ENCODE results near the gene GRHL1. TPM values are rescaled to one million over a fixed set of nuclear protein-coding genes. Genes with fewer than 3 reads are reported as not detected.
A peak's percentile ranks its signal among the peaks of the same experiment; 100 is the strongest.

GRHL1 gene
- total and polyA plus RNA-seq, 9 of the 15 experiments (the other 6 are each of a cell fraction or from before 2014, with no cell fraction given), result 1.7 to 6.1 (median 4.7) TPM

DNA sequence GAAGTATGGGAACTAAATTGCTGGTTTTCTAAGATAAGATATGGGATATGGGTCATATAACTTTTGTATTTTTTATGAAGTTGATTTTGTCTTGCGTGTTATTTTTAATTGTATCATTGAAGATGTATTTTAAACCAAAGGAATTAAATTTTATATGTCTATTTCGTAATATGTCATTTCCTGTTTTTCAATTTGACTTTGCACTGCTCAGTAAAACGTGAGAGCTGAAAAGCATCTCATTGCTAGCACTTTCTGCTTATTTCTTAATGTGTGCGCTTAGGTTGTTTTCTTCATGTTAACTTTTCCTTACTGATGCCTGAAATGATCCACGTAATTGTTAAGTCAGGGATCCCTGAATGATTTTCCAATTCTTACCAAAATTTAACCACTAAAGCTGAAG lies 50.6 kb downstream of the GRHL1 start:
- Histone ChIP-seq H3K4me1 (replicated peaks in 1 of 2; ENCODE audit: control insufficient read depth in 2 of 2, insufficient read depth in 2 of 2, low read length in 2 of 2) (peaks cover 0 to 11% of the 10 kb centered on the region in 2 experiments; a peak in 1 of 5 replicates), H3K4me2 (ENCODE audit: insufficient read depth, low read length) (no peak overlapping the region), H3K36me3 (ENCODE audit: control insufficient read depth, insufficient read depth, low read length) (no peaks in the 10 kb centered on the region), H3K79me2 (ENCODE audit: control insufficient read depth, insufficient read depth, low read length) (no peaks in the 10 kb centered on the region), H3K9me3 (replicated peaks; ENCODE audit: control insufficient read depth, insufficient read depth, low read depth, low read length) (no peaks in the 10 kb centered on the region), H2AFZ (ENCODE audit: low read depth, low read length) (no peak overlapping the region), H4K20me1 (replicated peaks; ENCODE audit: control insufficient read depth, insufficient read depth, low read length) (no peaks in the 10 kb centered on the region), H3K27me3 (ENCODE audit: control insufficient read depth in 2 of 2, insufficient read depth in 2 of 2, low read length in 2 of 2) (no peaks in the 10 kb centered on the region), H3K9me1 (ENCODE audit: control insufficient read depth, insufficient read depth, low read length) (no peaks in the 10 kb centered on the region), H3K27ac (ENCODE audit: extremely low read depth, low read depth, low read length) (no peak overlapping the region), H3K9ac (ENCODE audit: insufficient read depth in 1 of 2, low read depth in 2 of 2, low read length in 2 of 2) (no peak overlapping the region), H3K4me3 (no peak overlapping the region)
- intact Hi-C loops (cut with micrococcal nuclease), result no loop called here
- BruUV-seq (replicated peaks), result no TSS peak
- POLR2A ChIA-PET, result no interaction called here
- 66% methylated on average over 5 of the region's 5 CpGs for WGBS (ENCODE audit: insufficient coverage, low coverage, missing lambda C conversion rate)
- in situ Hi-C loops (cut with MboI), result no loop called here
- peak; percentile 41 for TF ChIP-seq CEBPB (tag; IDR thresholded peaks at IDR 0.05)
- no peak for TF ChIP-seq MYNN (IDR thresholded peaks at IDR 0.05)
- TF ChIP-seq MYNN (CRISPR knock-in tag; IDR thresholded peaks at IDR 0.05), result no peak
- TF ChIP-seq RB1 (IDR thresholded peaks at IDR 0.05; ENCODE audit: low read depth), result no peak
- no peak for TF ChIP-seq ZFP91 (CRISPR knock-in tag; IDR thresholded peaks at IDR 0.05)
- TF ChIP-seq CEBPG (CRISPR knock-in tag; IDR thresholded peaks at IDR 0.05), result no peak
- peak in 1 of 2 experiments; percentile 48; a peak in 3 of 4 replicates for TF ChIP-seq CEBPG (tag; conservative IDR thresholded peaks at IDR 0.05 in 1 of 2, IDR thresholded peaks at IDR 0.05 in 1 of 2)
- no peak for TF ChIP-seq MIER1 (IDR thresholded peaks at IDR 0.05; ENCODE audit: low read depth)
- DNase-seq (ENCODE audit: extremely low read depth in 1 of 4, low spot score in 3 of 4) (no peak), FAIRE-seq (no peak), ATAC-seq (no peak)
- CTCF ChIA-PET (ENCODE audit: low intra/inter-chr PET ratio), result no interaction called here

Measured in K562 (cell line).